IMR-90 (cell line): Measurements from ENCODE around the gene FMOD. TPM values are rescaled to one million over a fixed set of nuclear protein-coding genes. Genes with fewer than 3 reads are reported as not detected.

Source experiments
- ATAC-seq: fragments of 200-7000 bp; cut with Tn5 transposase; 2 replicates; pipeline ENCODE4 v1.9.1; 2020; ENCODE audit warnings: low read depth, mild to moderate bottlenecking, moderate library complexity
- BruUV-seq: library from RNA; stranded (reverse); fragments of 400-500 nt; replicated peaks from 2 replicates; lab custom pipeline; 2021; lab: Mats Ljungman, UMichigan
- CTCF ChIA-PET: fragments of 300-600 bp; formaldehyde crosslinking; extraction: SDS; loops from one replicate; lab custom pipeline; 2021; ENCODE audit warnings: antibody characterized with exemption; lab: Yijun Ruan, JAX
- POLR2A ChIA-PET: fragments of 300-600 bp; sonication (Branson Sonifier 250); formaldehyde crosslinking; loops from one replicate; lab custom pipeline; 2022; ENCODE audit warnings: antibody characterized with exemption; ENCODE audit not compliant: unreplicated experiment; lab: Charles Lee
- DNase-seq: peaks from one replicate; pipeline ENCODE4 v3.0.0; 2013
- H2AFZ ChIP-seq: replicated peaks from 2 replicates; pipeline ENCODE3; 2013; ENCODE audit warnings: low read length, mild to moderate bottlenecking; ENCODE audit not compliant: poor library complexity
- H2AK5ac ChIP-seq: 2 replicates; pipeline ENCODE4 v1.6.1; 2013; ENCODE audit warnings: low read depth, low read length, inconsistent platforms
- H2AK9ac ChIP-seq: replicated peaks from 2 replicates; pipeline ENCODE3; 2013; ENCODE audit warnings: mild to moderate bottlenecking, low read depth, low read length, moderate library complexity; ENCODE audit not compliant: poor library complexity
- H2BK120ac ChIP-seq: 2 replicates; pipeline ENCODE4 v1.6.1; 2013; ENCODE audit warnings: low read depth, low read length, inconsistent platforms
- H2BK15ac ChIP-seq: 3 replicates; pipeline ENCODE4 v1.6.1; 2013; ENCODE audit warnings: low read depth, low read length, inconsistent platforms
- H2BK20ac ChIP-seq: 2 replicates; pipeline ENCODE4 v1.6.1; 2013; ENCODE audit warnings: low read depth, mild to moderate bottlenecking, inconsistent platforms, low read length, moderate library complexity
- H2BK5ac ChIP-seq: 2 replicates; pipeline ENCODE4 v1.6.1; 2013; ENCODE audit warnings: mild to moderate bottlenecking, low read depth, low read length, inconsistent platforms; ENCODE audit not compliant: poor library complexity, severe bottlenecking
- H3K14ac ChIP-seq: replicated peaks from 2 replicates; pipeline ENCODE4 v1.6.1; 2013; ENCODE audit warnings: low read depth, low read length, inconsistent platforms
- H3K18ac ChIP-seq: 2 replicates; pipeline ENCODE4 v1.6.1; 2013; ENCODE audit warnings: low read depth, low read length, control low read depth
- H3K23ac ChIP-seq: 2 replicates; pipeline ENCODE4 v1.6.1; 2013; ENCODE audit warnings: low read depth, low read length, inconsistent platforms
- H3K27ac ChIP-seq: 2 replicates; pipeline ENCODE4 v1.5.1; 2013; ENCODE audit warnings: mild to moderate bottlenecking, control low read depth, low read length; ENCODE audit not compliant: insufficient read depth
- H3K27me3 ChIP-seq: 2 replicates; pipeline ENCODE4 v1.6.1; 2013; ENCODE audit warnings: low read length; ENCODE audit not compliant: control insufficient read depth, insufficient read depth
- H3K36me3 ChIP-seq: 2 replicates; pipeline ENCODE4 v1.6.1; 2013; ENCODE audit warnings: low read length, mixed read lengths; ENCODE audit not compliant: control insufficient read depth, insufficient read depth
- H3K4ac ChIP-seq: 2 replicates; pipeline ENCODE4 v1.6.1; 2013; ENCODE audit warnings: low read depth, low read length, inconsistent platforms
- H3K4me1 ChIP-seq: 2 replicates; pipeline ENCODE4 v1.6.1; 2013; ENCODE audit warnings: low read length, mixed read lengths; ENCODE audit not compliant: control insufficient read depth, insufficient read depth
- H3K4me2 ChIP-seq: 2 replicates; pipeline ENCODE4 v1.6.1; 2013; ENCODE audit warnings: low read depth, mild to moderate bottlenecking, control low read depth, low read length, moderate library complexity
- H3K4me3 ChIP-seq: 2 replicates; pipeline ENCODE4 v1.5.1; 2013; ENCODE audit warnings: low read depth, mild to moderate bottlenecking, control low read depth, low read length, moderate library complexity; ENCODE audit not compliant: insufficient read depth
- H3K56ac ChIP-seq: 2 replicates; pipeline ENCODE4 v1.6.1; 2013; ENCODE audit warnings: low read length, inconsistent platforms; ENCODE audit not compliant: insufficient read depth; ENCODE audit errors: extremely low read depth
- H3K79me1 ChIP-seq, 2 experiments: 2 replicates each; pipeline ENCODE4 v1.6.1; 2013; ENCODE audit warnings: low read length in 2 of 2, inconsistent platforms in 1 of 2, low read depth in 1 of 2
- H3K9ac ChIP-seq: 2 replicates; pipeline ENCODE4 v1.6.1; 2013; ENCODE audit warnings: low read depth, low read length, control low read depth
- H3K9me1 ChIP-seq: 2 replicates; pipeline ENCODE4 v1.6.1; 2013; ENCODE audit warnings: low read length, inconsistent platforms; ENCODE audit not compliant: insufficient read depth
- H3K9me3 ChIP-seq: 2 replicates; pipeline ENCODE4 v1.6.1; 2013; ENCODE audit warnings: low read length; ENCODE audit not compliant: control insufficient read depth, insufficient read depth
- H4K20me1 ChIP-seq: 2 replicates; pipeline ENCODE4 v1.6.1; 2013; ENCODE audit warnings: low read length, inconsistent platforms; ENCODE audit not compliant: insufficient read depth
- H4K5ac ChIP-seq: 2 replicates; pipeline ENCODE4 v1.6.1; 2013; ENCODE audit warnings: mild to moderate bottlenecking, low read depth, low read length, control low read depth
- H4K8ac ChIP-seq, 2 experiments: 2 replicates each; pipeline ENCODE4 v1.6.1; 2013; ENCODE audit warnings: low read depth in 2 of 2, low read length in 2 of 2, control low read depth in 1 of 2, inconsistent platforms in 1 of 2
- H4K91ac ChIP-seq: 2 replicates; pipeline ENCODE4 v1.6.1; 2013; ENCODE audit warnings: low read depth, low read length, inconsistent platforms; ENCODE audit not compliant: insufficient read depth
- BHLHE40 ChIP-seq: fragments of 150-350 bp; IDR thresholded peaks from 2 replicates; pipeline ENCODE4 v1.6.1; 2016; ENCODE audit warnings: mild to moderate bottlenecking, low read depth, low read length
- CEBPB ChIP-seq: IDR thresholded peaks from 2 replicates; pipeline ENCODE4 v1.6.1; 2012; ENCODE audit warnings: low read depth, low read length, improper control_type of control experiment
- ELK1 ChIP-seq: fragments of 150-350 bp; IDR thresholded peaks from 2 replicates; pipeline ENCODE4 v1.6.1; 2016; ENCODE audit warnings: low read depth, mild to moderate bottlenecking, low read length, moderate library complexity, borderline replicate concordance
- FOS ChIP-seq: fragments of 150-350 bp; IDR thresholded peaks from 2 replicates; pipeline ENCODE4 v1.6.1; 2016; ENCODE audit warnings: low read depth, low read length
- MAFK ChIP-seq: IDR thresholded peaks from 2 replicates; pipeline ENCODE4 v1.6.1; 2012; ENCODE audit warnings: low read depth, low read length, improper control_type of control experiment
- MXI1 ChIP-seq: IDR thresholded peaks from 2 replicates; pipeline ENCODE4 v1.6.1; 2012; ENCODE audit warnings: low read depth, mild to moderate bottlenecking, low read length, moderate library complexity, borderline replicate concordance
- NFE2L2 ChIP-seq: fragments of 150-350 bp; IDR thresholded peaks from 2 replicates; pipeline ENCODE4 v1.6.1; 2016; ENCODE audit warnings: low read depth, mild to moderate bottlenecking, low read length
- RAD21 ChIP-seq: IDR thresholded peaks from 2 replicates; pipeline ENCODE4 v1.6.1; 2012; ENCODE audit warnings: low read length, improper control_type of control experiment
- RCOR1 ChIP-seq: IDR thresholded peaks from 2 replicates; pipeline ENCODE4 v1.6.1; 2012; ENCODE audit warnings: mild to moderate bottlenecking, low read length, improper control_type of control experiment; ENCODE audit not compliant: insufficient replicate concordance
- RFX5 ChIP-seq: IDR thresholded peaks from 2 replicates; pipeline ENCODE4 v1.8.0; 2012; ENCODE audit warnings: low read depth, mild to moderate bottlenecking, low read length, moderate library complexity
- SMC3 ChIP-seq: fragments of 150-350 bp; IDR thresholded peaks from 2 replicates; pipeline ENCODE4 v1.6.1; 2016; ENCODE audit warnings: low read depth, mild to moderate bottlenecking, antibody characterized with exemption, low read length, moderate library complexity
- WGBS, 2 experiments: methylation state at CpG; one replicate each; pipeline versions ENCODE4 v1.1.5 to v1.1.7; 2013; ENCODE audit warnings: missing lambda C conversion rate in 2 of 2; ENCODE audit not compliant: insufficient read length in 1 of 2; ENCODE audit errors: extremely low coverage in 2 of 2; 5-methylcytosine and 5-hydroxymethylcytosine counted together
- dilution Hi-C: fragments of 300-500 bp; cut with HindIII; formaldehyde crosslinking; loops from one replicate; pipeline ENCODE4 v1.14.3; 2018; ENCODE audit warnings: low sequenced_read_pairs; ENCODE audit not compliant: unreplicated experiment
- in situ Hi-C: fragments of 300-500 bp; cut with MboI; formaldehyde crosslinking; loops from 3 replicates; pipeline ENCODE4 v1.14.3; 2019; ENCODE audit warnings: low sequenced_read_pairs, inconsistent platforms, mixed read lengths
- intact Hi-C: fragments of 100-400 bp; cut with micrococcal nuclease; formaldehyde crosslinking; loops from 2 replicates; pipeline ENCODE4 v1.10.0; 2022
- polyA plus RNA-seq, 3 experiments: library from polyadenylated mRNA; depleted of rRNA; stranded (reverse); fragments of >200 nt; gene quantifications; 2 replicates each; pipeline ENCODE4 v1.2.3, GENCODE V29; 2012; ENCODE audit warnings: low replicate concordance in 1 of 3
- total RNA-seq: library from RNA; depleted of rRNA; stranded (reverse); fragments of >200 nt; gene quantifications from 2 replicates; pipeline ENCODE4 v1.2.3, GENCODE V29; 2012

FMOD gene
- total and polyA plus RNA-seq, 2 of the 4 experiments (the other 2 are of a cell fraction): 0.18 to 2.7 TPM

GRCh38 chr1:203369666-203370065 lies 18.7 kb upstream of the FMOD start:
- Histone ChIP-seq H4K91ac (no peak overlapping the region), H4K5ac (no peak overlapping the region; the same call in 1 of the 2 replicates), H3K4me3 (no peak overlapping the region), H3K9me3 (no peaks in the 10 kb centered on the region), H2BK20ac (peak overlapping the region; percentile 40; the same call in 1 of the 2 replicates), H3K4me2 (no peak overlapping the region), H3K36me3 (no peaks in the 10 kb centered on the region), H4K20me1 (no peaks in the 10 kb centered on the region), H2BK5ac (no peak overlapping the region), H2BK15ac (peak overlapping the region; percentile 37; the same call in 1 of the 3 replicates), H3K18ac (no peak overlapping the region), H2AK9ac (no peak overlapping the region), H3K56ac (no peak overlapping the region), H3K27me3 (peaks cover 10% of the 10 kb centered on the region), H3K4me1 (peaks cover 15% of the 10 kb centered on the region), H3K14ac (peak overlapping the region; percentile 59), H3K4ac (peak overlapping the region; percentile 72), H4K8ac (peak overlapping the region in 1 of 2 experiments; percentile 66; a peak in 1 of 4 replicates), H3K27ac (no peak overlapping the region), H3K9ac (no peak overlapping the region), H3K23ac (no peak overlapping the region), H2AFZ (no peak overlapping the region), H3K79me1 (no peaks in the 10 kb centered on the region), H2BK120ac (peak overlapping the region; percentile 66; the same call in 1 of the 2 replicates), H3K9me1 (peaks cover 7% of the 10 kb centered on the region; the same call in 1 of the 2 replicates), H2AK5ac (0 out of 2 replicates have a peak overlapping the region, but pooled peaks have one; percentile 5)
- dilution Hi-C loops (no loop called here), in situ Hi-C loops (no loop called here), intact Hi-C loops (loop anchor here (1.0 kb wide), 2 partner anchors 72 to 118 kb away; no protein-coding TSS in a partner anchor)
- WGBS, 2 experiments: no CpG with 5 or more reads among the region's 4 CpGs
- ATAC-seq (no peak), DNase-seq (no peak)
- TF ChIP-seq MXI1 (no peak), ELK1 (no peak), RAD21 (no peak), BHLHE40 (no peak), RCOR1 (no peak), CEBPB (no peak), MAFK (no peak), SMC3 (no peak), RFX5 (no peak), FOS (no peak), NFE2L2 (no peak)
- CTCF ChIA-PET: no interaction called here
- POLR2A ChIA-PET: no interaction called here
- no TSS peak for BruUV-seq
